Colonic mucosa (tissue), 4 donors: ENCODE data around the gene POU4F3. TPM values are rescaled to one million over a fixed set of nuclear protein-coding genes. Genes with fewer than 3 reads are reported as not detected.

Source experiments
- DNase-seq: peaks from one replicate; pipeline ENCODE4 v3.0.0-alpha.2; 2020
- H3K27ac ChIP-seq: fragments of 200-600 bp; one replicate; pipeline ENCODE4 v1.8.0; 2021
- H3K27me3 ChIP-seq: fragments of 200-600 bp; one replicate; pipeline ENCODE4 v1.8.0; 2021
- H3K36me3 ChIP-seq: fragments of 200-600 bp; one replicate; pipeline ENCODE4 v1.8.0; 2021
- H3K4me1 ChIP-seq: fragments of 200-600 bp; one replicate; pipeline ENCODE4 v1.8.0; 2021; ENCODE audit warnings: mild to moderate bottlenecking
- H3K4me3 ChIP-seq: fragments of 200-600 bp; one replicate; pipeline ENCODE4 v1.8.0; 2021
- H3K9ac ChIP-seq, 2 donors: one replicate each; pipeline ENCODE4 v1.7.0; 2013; ENCODE audit warnings: control low read depth in 2 of 2, low read depth in 2 of 2, low read length in 2 of 2
- H3K9me3 ChIP-seq: fragments of 200-600 bp; one replicate; pipeline ENCODE4 v1.8.0; 2021
- intact Hi-C: fragments of 100-400 bp; cut with DNase I; formaldehyde crosslinking; loops from one replicate; pipeline ENCODE4 v1.14.1; 2022
- total RNA-seq, 2 donors: library from RNA; stranded (reverse); fragmentation: NEBNext Ultra II Directional in 1 of 2; extraction: Animal tissue kit (Norgen Biotek cat#: 25700) in 1 of 2; gene quantifications; one replicate each; pipeline ENCODE4 v1.2.1, GENCODE V29; 2021
- TF ChIP-seq, protein P1 (sequence below): fragments of 200-600 bp; IDR thresholded peaks from one replicate; pipeline ENCODE4 v1.8.0; 2022; ENCODE audit warnings: antibody characterized with exemption, mild to moderate bottlenecking
- donor health status: healthy.
- donor health status: DM: no; HTN: no; CAD: no.
- donor health status: DM: no; HTN: no; CAD: no.

Gene POU4F3
- total RNA-seq, 2 donors from 2014 or later: not detected

DNA sequence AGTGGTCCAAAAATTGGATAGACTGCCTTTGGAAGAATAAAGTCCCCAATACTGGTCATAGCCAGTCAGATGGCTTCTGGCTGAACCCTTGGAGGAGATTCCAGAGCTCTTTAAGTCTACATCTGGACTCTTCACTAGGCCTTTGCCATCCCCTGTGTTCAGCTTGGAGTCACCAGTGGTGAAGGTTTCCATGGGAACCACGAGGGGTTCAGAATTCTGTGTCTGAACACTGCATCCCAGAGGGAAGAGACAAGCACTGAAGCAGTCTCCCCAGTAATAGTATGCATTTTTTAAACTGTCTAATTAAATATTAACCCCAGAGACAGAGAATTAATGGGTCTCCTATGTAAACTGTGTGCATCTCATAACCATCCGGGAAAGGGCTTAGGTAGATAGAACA, 38.2 kb downstream of the POU4F3 start:
- no peaks in the 10 kb centered on the region for H3K4me1 ChIP-seq
- TF ChIP-seq, protein P1, sequence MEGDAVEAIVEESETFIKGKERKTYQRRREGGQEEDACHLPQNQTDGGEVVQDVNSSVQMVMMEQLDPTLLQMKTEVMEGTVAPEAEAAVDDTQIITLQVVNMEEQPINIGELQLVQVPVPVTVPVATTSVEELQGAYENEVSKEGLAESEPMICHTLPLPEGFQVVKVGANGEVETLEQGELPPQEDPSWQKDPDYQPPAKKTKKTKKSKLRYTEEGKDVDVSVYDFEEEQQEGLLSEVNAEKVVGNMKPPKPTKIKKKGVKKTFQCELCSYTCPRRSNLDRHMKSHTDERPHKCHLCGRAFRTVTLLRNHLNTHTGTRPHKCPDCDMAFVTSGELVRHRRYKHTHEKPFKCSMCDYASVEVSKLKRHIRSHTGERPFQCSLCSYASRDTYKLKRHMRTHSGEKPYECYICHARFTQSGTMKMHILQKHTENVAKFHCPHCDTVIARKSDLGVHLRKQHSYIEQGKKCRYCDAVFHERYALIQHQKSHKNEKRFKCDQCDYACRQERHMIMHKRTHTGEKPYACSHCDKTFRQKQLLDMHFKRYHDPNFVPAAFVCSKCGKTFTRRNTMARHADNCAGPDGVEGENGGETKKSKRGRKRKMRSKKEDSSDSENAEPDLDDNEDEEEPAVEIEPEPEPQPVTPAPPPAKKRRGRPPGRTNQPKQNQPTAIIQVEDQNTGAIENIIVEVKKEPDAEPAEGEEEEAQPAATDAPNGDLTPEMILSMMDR: no peak

DNA sequence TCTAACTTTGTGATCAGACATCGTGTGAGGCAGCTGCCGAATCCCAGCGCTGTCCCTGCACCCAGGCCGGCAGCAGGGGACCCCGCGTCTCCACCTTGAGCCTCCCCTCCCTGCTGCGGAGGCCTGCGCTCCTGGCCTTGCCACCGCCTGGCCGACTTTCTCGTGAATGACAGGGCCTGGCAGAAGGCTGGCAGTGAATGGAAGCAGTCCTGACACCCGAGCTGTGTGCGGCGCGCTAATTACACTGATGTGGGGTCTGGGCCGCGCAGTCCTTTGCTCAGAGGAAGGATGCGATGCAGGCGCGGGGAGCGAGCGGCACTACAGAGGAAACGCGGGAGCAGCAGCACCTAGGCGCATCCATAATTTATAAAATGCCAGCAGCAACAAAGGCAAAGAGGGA, 40.3 kb downstream of the POU4F3 start:
- DNase-seq: no peak
- H3K27me3 ChIP-seq: no peaks in the 10 kb centered on the region
- H3K27ac ChIP-seq: no peak overlapping the region
- no peaks in the 10 kb centered on the region for H3K4me1 ChIP-seq
- H3K9me3 ChIP-seq: no peaks in the 10 kb centered on the region
- intact Hi-C loops: no loop called here
- H3K4me3 ChIP-seq: no peak overlapping the region
- no peaks in the 10 kb centered on the region for H3K36me3 ChIP-seq
- TF ChIP-seq, protein P1: no peak
- H3K9ac ChIP-seq: no peak overlapping the region

More for the DNA sequence above, 38.2 kb downstream of the POU4F3 start:
- no peaks in the 10 kb centered on the region for H3K9me3 ChIP-seq
- H3K4me3 ChIP-seq: no peak overlapping the region
- H3K27ac ChIP-seq: no peak overlapping the region
- no peaks in the 10 kb centered on the region for H3K36me3 ChIP-seq
- intact Hi-C loops: no loop called here
- DNase-seq: no peak
- no peak overlapping the region for H3K9ac ChIP-seq
- H3K27me3 ChIP-seq: no peaks in the 10 kb centered on the region

DNA sequence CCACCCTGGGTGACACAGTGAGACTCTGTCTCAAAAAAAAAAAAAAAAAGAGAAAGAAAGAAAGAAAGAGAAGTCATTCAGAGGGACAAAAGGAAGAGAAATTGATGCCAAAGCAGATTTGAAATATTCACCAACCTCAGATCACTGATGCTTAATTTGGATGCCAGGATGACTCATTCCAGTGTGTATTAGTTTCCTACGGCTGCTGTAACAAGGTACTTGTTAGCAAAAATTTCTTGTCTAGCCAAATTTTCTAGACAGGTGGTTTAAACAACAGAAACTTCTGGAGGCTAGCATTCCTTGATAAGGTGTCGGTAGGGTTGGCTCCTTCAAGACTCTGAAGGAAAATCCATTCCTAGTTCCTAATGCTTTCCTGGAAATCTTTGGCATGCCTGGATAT, 42.1 kb downstream of the POU4F3 start:
- H3K36me3 ChIP-seq: no peaks in the 10 kb centered on the region
- intact Hi-C loops: no loop called here
- H3K9me3 ChIP-seq: no peaks in the 10 kb centered on the region
- DNase-seq: no peak
- no peaks in the 10 kb centered on the region for H3K4me1 ChIP-seq
- TF ChIP-seq, protein P1: no peak
- no peak overlapping the region for H3K4me3 ChIP-seq
- no peak overlapping the region for H3K27ac ChIP-seq
- no peak overlapping the region for H3K9ac ChIP-seq
- H3K27me3 ChIP-seq: no peaks in the 10 kb centered on the region

DNA sequence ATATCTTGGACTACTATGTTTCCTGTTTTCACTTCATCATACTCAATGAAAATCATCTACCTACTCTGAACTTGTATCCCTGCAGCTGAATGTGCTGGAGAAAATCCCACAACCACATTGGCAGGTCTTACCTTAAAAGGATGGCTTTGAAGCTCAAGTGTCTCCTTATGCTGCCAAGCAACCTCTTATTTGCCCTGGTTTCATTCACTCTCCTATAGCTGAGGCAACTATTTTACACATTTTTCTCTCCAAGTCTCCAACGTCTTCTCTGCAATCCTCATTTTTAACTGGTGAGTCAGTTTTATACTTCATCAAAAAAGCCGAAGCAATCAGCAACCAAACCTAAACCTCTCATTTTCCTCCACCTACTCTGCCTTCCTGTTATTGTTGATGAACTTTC, 49.7 kb downstream of the POU4F3 start:
- Histone ChIP-seq H3K9ac (no peak overlapping the region), H3K4me3 (no peak overlapping the region), H3K27ac (no peak overlapping the region), H3K4me1 (no peaks in the 10 kb centered on the region), H3K9me3 (no peaks in the 10 kb centered on the region), H3K36me3 (no peaks in the 10 kb centered on the region), H3K27me3 (no peaks in the 10 kb centered on the region)
- intact Hi-C loops: no loop called here
- TF ChIP-seq, protein P1: no peak
- DNase-seq: no peak

DNA sequence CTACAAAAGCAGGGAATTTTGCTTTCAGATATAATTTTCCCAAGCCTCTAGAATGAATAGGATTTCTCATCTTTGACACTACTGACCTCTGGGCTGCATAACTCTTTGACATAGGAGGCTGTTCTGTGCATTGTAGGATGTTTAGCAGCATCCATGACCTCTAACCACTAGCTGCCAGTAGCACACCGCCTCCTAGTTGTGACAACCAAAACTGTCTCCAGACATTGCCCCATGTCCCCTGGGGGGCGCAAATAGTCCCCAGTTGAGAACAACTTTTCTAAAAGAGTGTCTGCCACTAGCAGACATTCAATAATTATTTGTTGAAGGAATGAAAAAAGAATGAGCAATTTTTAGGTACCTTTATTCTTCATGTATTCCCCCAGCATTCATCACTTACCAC, 51.8 kb downstream of the POU4F3 start:
- H3K27me3 ChIP-seq: no peaks in the 10 kb centered on the region
- no peak for DNase-seq
- no peaks in the 10 kb centered on the region for H3K9me3 ChIP-seq
- TF ChIP-seq, protein P1: no peak
- H3K9ac ChIP-seq: no peak overlapping the region
- intact Hi-C loops: no loop called here
- H3K27ac ChIP-seq: no peak overlapping the region
- no peak overlapping the region for H3K4me3 ChIP-seq
- H3K36me3 ChIP-seq: no peaks in the 10 kb centered on the region
- H3K4me1 ChIP-seq: no peaks in the 10 kb centered on the region

Other genes with a start within 250 kb of the POU4F3 start
- gene PLAC8L1, start 233.3 kb upstream of the POU4F3 start, total RNA-seq: not detected
- gene LARS1, start 156.2 kb upstream of the POU4F3 start, total RNA-seq: 10 to 100 TPM; 70.5 to 80.8 TPM
- 10 to 100 TPM; 14.4 to 17.3 TPM for gene RBM27, start 135.2 kb upstream of the POU4F3 start, total RNA-seq
- 10 to 100 TPM; 54.0 to 61.7 TPM for gene TCERG1, start 108.5 kb downstream of the POU4F3 start, total RNA-seq
- not detected for gene GPR151, start 177.4 kb downstream of the POU4F3 start, total RNA-seq